Heart left ventricle (tissue), 16 donors: ENCODE data around the gene DIAPH3. TPM values are rescaled to one million over a fixed set of nuclear protein-coding genes. Genes with fewer than 3 reads are reported as not detected.
"Not testable (repeated sequence)": the region's sequence is repeated elsewhere in the genome, so short reads cannot be mapped to it uniquely, and the experiment has no call there.

Experiments
- ATAC-seq, 4 donors: fragments of 200-7000 bp; cut with Tn5 transposase; one replicate each; pipeline ENCODE4 v1.9.1; 2020 to 2022; ENCODE audit warnings: moderate library complexity in 4 of 4, mild to moderate bottlenecking in 3 of 4, moderate number of reproducible peaks in 1 of 4
- DNase-seq, 5 donors: peaks; one replicate each; pipeline ENCODE4 v3.0.0-alpha.2; 2020
- H3K27ac ChIP-seq, 12 donors: fragments of 200-600 bp; sonication (generic) in 4 of 12; one replicate each; pipeline versions ENCODE4 v1.5.0 to v1.8.0; 2016 to 2022; ENCODE audit warnings: mild to moderate bottlenecking in 2 of 12
- H3K27me3 ChIP-seq, 9 donors: fragments of 200-600 bp; sonication (generic) in 2 of 9; one replicate each; pipeline versions ENCODE4 v1.5.1 to v1.8.0; 2016 to 2022; ENCODE audit warnings: mild to moderate bottlenecking in 3 of 9
- H3K36me3 ChIP-seq, 9 donors: fragments of 200-600 bp; sonication (generic) in 2 of 9; one replicate each; pipeline versions ENCODE4 v1.5.0 to v1.8.0; 2018 to 2022; ENCODE audit warnings: mild to moderate bottlenecking in 2 of 9
- H3K4me1 ChIP-seq, 12 donors: fragments of 200-600 bp; sonication (generic) in 4 of 12; one replicate each; pipeline versions ENCODE4 v1.5.0 to v1.8.0; 2016 to 2022; ENCODE audit warnings: mild to moderate bottlenecking in 3 of 12
- H3K4me3 ChIP-seq, 12 donors: fragments of 200-600 bp; sonication (generic) in 4 of 12; one replicate each; pipeline versions ENCODE4 v1.5.0 to v1.8.0; 2017 to 2022; ENCODE audit warnings: mild to moderate bottlenecking in 9 of 12, moderate library complexity in 4 of 12
- H3K9me3 ChIP-seq, 12 donors: fragments of 200-600 bp; sonication (generic) in 4 of 12; one replicate each; pipeline versions ENCODE4 v1.5.0 to v1.8.0; 2016 to 2022; ENCODE audit warnings: mild to moderate bottlenecking in 1 of 12
- CTCF ChIP-seq, 12 donors: fragments of 200-600 bp; sonication (generic) in 4 of 12; IDR thresholded peaks; one replicate each; pipeline versions ENCODE4 v1.5.0 to v1.8.0; 2018 to 2022; ENCODE audit warnings: antibody characterized with exemption in 12 of 12, mild to moderate bottlenecking in 5 of 12
- POLR2A ChIP-seq, 2 donors: fragments of 450-650 bp; IDR thresholded peaks; one replicate each; pipeline ENCODE4 v1.6.1; 2017; ENCODE audit warnings: antibody characterized with exemption in 2 of 2, mild to moderate bottlenecking in 2 of 2, moderate library complexity in 2 of 2
- WGBS, 4 donors: extraction: QIAGEN DNeasy Blood & Tissue Kit in 2 of 4; methylation state at CpG; one replicate each; pipeline versions ENCODE4 v1.1.5 to v1.1.7; 2013 to 2018; 5-methylcytosine and 5-hydroxymethylcytosine counted together
- intact Hi-C, 10 donors: fragments of 100-400 bp; cut with DNase I; formaldehyde crosslinking; loops; one replicate each; pipeline versions ENCODE4 v1.11.1 to v1.14.2; 2022
- polyA plus RNA-seq, 2 donors: library from polyadenylated mRNA; stranded (reverse); fragments of 200-250 nt; gene quantifications; one replicate each; pipeline ENCODE4 v1.2.3, GENCODE V29; 2013
- total RNA-seq, 9 donors: library from RNA; depleted of rRNA in 2 of 9; stranded (reverse); fragments of >200 nt in 2 of 9; fragmentation: NEBNext Ultra II Directional in 3 of 9; extraction: Animal tissue kit (Norgen Biotek cat#: 25700) in 3 of 9; gene quantifications; one replicate each; pipeline versions ENCODE4 v1.1.0 to v1.2.4, GENCODE V29; 2016 to 2023
- donor health status: ischemic (EF 13 %, LVEDD 7.1; RV severe dilation, severe dysfunction).
- donor health status: healthy with polysubstance abuse.
- donor health status: DM: no; HTN: yes; CAD: no.
- donor health status: DM: no; HTN: no; CAD: no.
- donor health status: ischemic (EF 25% LVEDD 6.9; RV normal size, moderate dysfunction).
- donor health status: ischemic (EF 25% LVEDD 5.7; RV mildly dilated, moderate dysfunction).
- donor health status: healthy.
- donor health status: DM: yes; HTN: yes; CAD: no.
- donor health status: ischemic (EF 35%, LVEDD 5.7; RV mildly dilated, moderate dysfunction).
- donor health status: nonischemic (EF 11% LVEDD 7.7; RV severe dilation, severe dysfunction).
- donor health status: DM: yes; HTN: yes; CAD: no.
- donor health status: PGD.
- donor health status: ischemic (EF 29% LVEDD 5.4; RV normal size, mild dysfunction).
- donor health status: nonischemic (EF 23%, LVEDD 6.1; RV moderate dilation, normal function).

Gene DIAPH3
- total and polyA plus RNA-seq, 11 donors: 0.03 to 3.2 (median 0.19) TPM

GRCh38 chr13:60210510-60211330, 47.0 kb upstream of the DIAPH3 start:
- H3K4me3 ChIP-seq: no peak overlapping the region
- ATAC-seq: no peak
- H3K9me3 ChIP-seq: no peaks in the 10 kb centered on the region
- TF ChIP-seq POLR2A (IDR thresholded peaks at IDR 0.05) (no peak), CTCF (IDR thresholded peaks at IDR 0.05) (no peak)
- H3K4me1 ChIP-seq: no peaks in the 10 kb centered on the region
- H3K27ac ChIP-seq: no peak overlapping the region
- WGBS, 4 donors: 49 to 61% (median 59%) methylated on average over 4 of the region's 4 CpGs
- DNase-seq: no peak
- H3K27me3 ChIP-seq: no peaks in the 10 kb centered on the region
- intact Hi-C loops: no loop called here
- H3K36me3 ChIP-seq: no peaks in the 10 kb centered on the region

GRCh38 chr13:60205499-60205898, 41.8 kb upstream of the DIAPH3 start:
- H3K4me3 ChIP-seq, H3K27me3 ChIP-seq, H3K27ac ChIP-seq, ATAC-seq, H3K9me3 ChIP-seq, H3K4me1 ChIP-seq, intact Hi-C loops, DNase-seq, H3K36me3 ChIP-seq: not testable (repeated sequence)
- WGBS, 4 donors: 75 to 95% (median 93%) methylated on average over 8 to 10 of the region's 10 CpGs

GRCh38 chr13:60201286-60201685, 37.6 kb upstream of the DIAPH3 start:
- intact Hi-C loops: no loop called here
- Histone ChIP-seq H3K9me3 (no peaks in the 10 kb centered on the region), H3K27me3 (no peaks in the 10 kb centered on the region), H3K4me1 (no peaks in the 10 kb centered on the region), H3K36me3 (no peaks in the 10 kb centered on the region), H3K4me3 (no peak overlapping the region), H3K27ac (no peak overlapping the region)
- ATAC-seq (no peak), DNase-seq (no peak)
- TF ChIP-seq CTCF (IDR thresholded peaks at IDR 0.05) (no peak), POLR2A (IDR thresholded peaks at IDR 0.05) (no peak)

GRCh38 chr13:60195893-60196292, 32.2 kb upstream of the DIAPH3 start:
- DNase-seq, H3K36me3 ChIP-seq, H3K9me3 ChIP-seq, H3K27me3 ChIP-seq, H3K27ac ChIP-seq, H3K4me3 ChIP-seq, ATAC-seq, intact Hi-C loops, H3K4me1 ChIP-seq: not testable (repeated sequence)
- WGBS, 4 donors: 65 to 95% (median 90%) methylated on average over 2 of the region's 2 CpGs

GRCh38 chr13:60182907-60183306, 19.2 kb upstream of the DIAPH3 start:
- DNase-seq (no peak), ATAC-seq (no peak)
- H3K27ac ChIP-seq: no peak overlapping the region
- H3K4me1 ChIP-seq: no peaks in the 10 kb centered on the region
- TF ChIP-seq POLR2A (IDR thresholded peaks at IDR 0.05): no peak
- TF ChIP-seq CTCF (IDR thresholded peaks at IDR 0.05): no peak
- H3K9me3 ChIP-seq: no peaks in the 10 kb centered on the region
- H3K36me3 ChIP-seq: no peaks in the 10 kb centered on the region
- intact Hi-C loops: no loop called here
- no peak overlapping the region for H3K4me3 ChIP-seq
- H3K27me3 ChIP-seq: peaks cover 0 to 4% (median 0%) of the 10 kb centered on the region in 9 donors
- 58 to 88% (median 83%) methylated on average over 1 of the region's 1 CpG for whole genome bisulfite sequencing, 4 donors
